GM19099 (cell line): Measurements from ENCODE around the gene TM4SF5.

Experiments used
- POLR2A ChIP-seq: IDR thresholded peaks from 3 replicates; pipeline ENCODE4 v1.6.1; 2011; ENCODE audit warnings: low read depth; ENCODE audit not compliant: insufficient read length; ENCODE audit errors: extremely low read depth

The TM4SF5 gene

GRCh38 chr17:4742133-4742532 is 29.6 kb upstream of the TM4SF5 start:
- TF ChIP-seq POLR2A = no peak

GRCh38 chr17:4742629-4743028 is 29.1 kb upstream of the TM4SF5 start:
- TF ChIP-seq POLR2A = no peak

- no peak for TF ChIP-seq POLR2A
These were observed 28.5 kb upstream of the TM4SF5 start for GRCh38 chr17:4743216-4743615.

GRCh38 chr17:4743898-4744297 is 27.8 kb upstream of the TM4SF5 start:
- TF ChIP-seq POLR2A = no peak

- no peak for TF ChIP-seq POLR2A
These were observed 26.4 kb upstream of the TM4SF5 start for GRCh38 chr17:4744999-4745969.

- TF ChIP-seq POLR2A = no peak
These were observed 23.8 kb upstream of the TM4SF5 start for GRCh38 chr17:4747847-4748246.

GRCh38 chr17:4748686-4749085 is 23.0 kb upstream of the TM4SF5 start:
- no peak for TF ChIP-seq POLR2A

- no peak for TF ChIP-seq POLR2A
These were observed 21.1 kb upstream of the TM4SF5 start for GRCh38 chr17:4750606-4751005.

GRCh38 chr17:4751932-4752331 is 19.8 kb upstream of the TM4SF5 start:
- no peak for TF ChIP-seq POLR2A

GRCh38 chr17:4753392-4753791 is 18.3 kb upstream of the TM4SF5 start:
- no peak for TF ChIP-seq POLR2A

- TF ChIP-seq POLR2A = no peak
These were observed 11.9 kb upstream of the TM4SF5 start for GRCh38 chr17:4759776-4760236.

- no peak for TF ChIP-seq POLR2A
These were observed 7.1 kb upstream of the TM4SF5 start for GRCh38 chr17:4764595-4764994.

GRCh38 chr17:4766201-4766600 is 5.5 kb upstream of the TM4SF5 start:
- no peak for TF ChIP-seq POLR2A

- TF ChIP-seq POLR2A = no peak
These were observed 5.0 kb upstream of the TM4SF5 start for GRCh38 chr17:4766723-4767122.

GRCh38 chr17:4768298-4768697 is 3.4 kb upstream of the TM4SF5 start:
- TF ChIP-seq POLR2A = no peak

GRCh38 chr17:4769628-4770027 is 2.1 kb upstream of the TM4SF5 start:
- TF ChIP-seq POLR2A = no peak
